ENCODE measurements around the gene ALKBH5.

Gene ALKBH5

DNA sequence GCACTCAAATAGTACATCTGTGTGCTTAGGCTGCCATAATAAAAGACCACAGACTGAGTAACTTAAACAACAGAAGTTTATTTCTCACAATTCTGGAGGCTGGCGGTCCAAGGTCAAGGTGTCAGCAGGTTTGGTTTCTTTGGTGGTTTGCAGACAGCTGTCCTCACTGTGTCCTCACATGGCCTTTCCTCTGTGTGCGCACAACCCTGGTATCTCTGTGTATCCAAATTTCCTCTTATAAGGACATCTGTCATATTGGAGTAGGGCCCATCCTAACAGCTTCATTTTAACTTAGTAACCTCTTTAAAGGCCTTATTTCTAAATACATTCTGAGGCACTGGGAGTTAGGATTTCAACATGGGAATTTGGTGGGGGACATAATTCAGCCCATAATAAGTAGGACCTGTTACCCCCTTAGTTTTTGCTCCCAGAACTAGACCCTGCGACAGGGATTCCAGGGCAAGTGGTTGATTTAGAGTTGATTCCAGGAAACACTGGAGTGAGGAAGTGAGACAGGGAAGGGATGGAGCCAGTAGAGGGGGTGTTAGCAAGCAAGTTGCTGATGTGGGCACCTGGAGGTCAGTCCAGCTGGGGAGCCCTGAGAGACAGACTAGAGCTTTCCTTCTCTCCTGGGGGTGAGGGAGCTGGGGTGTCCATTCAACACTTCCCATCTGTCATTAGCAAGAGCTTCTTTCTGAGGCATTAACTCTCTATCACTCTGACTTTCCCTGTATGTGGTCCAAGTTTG lies 10.9 kb upstream of the ALKBH5 start:
- no peak overlapping the region for H3K4me3 ChIP-seq (ENCODE audit: low read length in 2 of 2)
- no peak overlapping the region for H3K27ac ChIP-seq (ENCODE audit: low read depth in 2 of 2, low read length in 2 of 2)
- H3K4me1 ChIP-seq (ENCODE audit: control insufficient read depth in 2 of 2, insufficient read depth in 2 of 2, low read length in 2 of 2): no peaks in the 10 kb centered on the region
- no peaks in the 10 kb centered on the region for H3K27me3 ChIP-seq (ENCODE audit: control insufficient read depth in 2 of 2, insufficient read depth in 2 of 2, low read length in 2 of 2)
- H3K9ac ChIP-seq (ENCODE audit: low read depth in 1 of 2, low read length in 2 of 2): no peak overlapping the region
- no peaks in the 10 kb centered on the region for H3K36me3 ChIP-seq (ENCODE audit: control insufficient read depth in 2 of 2, insufficient read depth in 2 of 2, low read length in 2 of 2)
- no peaks in the 10 kb centered on the region for H3K9me3 ChIP-seq (ENCODE audit: control insufficient read depth in 2 of 2, low read length in 2 of 2)

- Histone ChIP-seq H3K27ac (ENCODE audit: low read depth in 2 of 2, low read length in 2 of 2) (no peak overlapping the region), H3K27me3 (ENCODE audit: control insufficient read depth in 2 of 2, insufficient read depth in 2 of 2, low read length in 2 of 2) (no peaks in the 10 kb centered on the region), H3K9ac (ENCODE audit: low read depth in 1 of 2, low read length in 2 of 2) (no peak overlapping the region), H3K4me3 (ENCODE audit: low read length in 2 of 2) (no peak overlapping the region), H3K9me3 (ENCODE audit: control insufficient read depth in 2 of 2, low read length in 2 of 2) (no peaks in the 10 kb centered on the region), H3K4me1 (ENCODE audit: control insufficient read depth in 2 of 2, insufficient read depth in 2 of 2, low read length in 2 of 2) (no peaks in the 10 kb centered on the region), H3K36me3 (ENCODE audit: control insufficient read depth in 2 of 2, insufficient read depth in 2 of 2, low read length in 2 of 2) (no peaks in the 10 kb centered on the region)
Measured at GRCh38 chr17:18173740-18174139, 9.9 kb upstream of the ALKBH5 start.

DNA sequence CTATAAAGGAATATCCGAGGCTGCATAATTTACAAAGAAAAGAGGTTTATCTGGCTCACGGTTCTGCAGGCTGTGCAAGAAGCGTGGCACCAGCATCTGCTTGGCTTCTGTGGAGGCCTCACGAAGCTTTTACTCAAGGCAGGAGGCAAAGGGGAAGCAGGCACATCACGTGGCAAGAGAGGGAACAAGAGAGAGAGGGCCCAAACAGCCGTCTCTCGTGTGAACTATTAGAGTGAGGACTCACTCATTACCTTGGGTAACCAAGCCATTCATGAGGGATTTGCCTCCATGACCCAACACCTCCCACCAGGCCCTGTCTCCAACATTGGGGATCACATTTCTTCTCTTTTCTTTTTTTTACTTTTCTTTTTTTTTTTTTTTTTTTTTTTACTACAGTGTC lies 7.5 kb upstream of the ALKBH5 start:
- Histone ChIP-seq H3K36me3 (ENCODE audit: control insufficient read depth in 2 of 2, insufficient read depth in 2 of 2, low read length in 2 of 2) (no peaks in the 10 kb centered on the region), H3K27ac (ENCODE audit: low read depth in 2 of 2, low read length in 2 of 2) (no peak overlapping the region)

DNA sequence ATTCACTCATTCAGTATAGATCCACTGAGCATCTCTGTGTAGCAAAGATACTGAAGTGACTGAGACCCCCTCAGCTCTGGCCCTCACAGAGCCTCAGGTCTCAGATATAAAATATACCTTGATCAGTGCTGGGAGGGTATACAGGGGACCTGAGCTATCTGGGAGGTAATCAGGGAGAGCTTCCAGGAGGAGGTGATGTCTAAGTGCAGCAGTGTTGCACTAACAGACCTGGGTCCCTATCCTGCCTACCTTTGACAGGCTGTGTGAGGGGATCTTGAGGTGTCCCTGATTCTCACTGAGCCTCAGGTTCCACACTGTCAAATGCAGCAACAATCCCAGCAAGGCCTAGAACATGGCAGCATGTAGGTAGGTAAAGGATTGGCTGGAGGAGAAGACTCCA lies 6.5 kb upstream of the ALKBH5 start:
- Histone ChIP-seq H3K4me1 (ENCODE audit: control insufficient read depth in 2 of 2, insufficient read depth in 2 of 2, low read length in 2 of 2) (peaks cover 9 to 13% of the 10 kb centered on the region in 2 donors), H3K9ac (ENCODE audit: low read depth in 1 of 2, low read length in 2 of 2) (no peak overlapping the region), H3K9me3 (ENCODE audit: control insufficient read depth in 2 of 2, low read length in 2 of 2) (no peaks in the 10 kb centered on the region), H3K36me3 (ENCODE audit: control insufficient read depth in 2 of 2, insufficient read depth in 2 of 2, low read length in 2 of 2) (no peaks in the 10 kb centered on the region), H3K27ac (ENCODE audit: low read depth in 2 of 2, low read length in 2 of 2) (no peak overlapping the region), H3K4me3 (ENCODE audit: low read length in 2 of 2) (no peak overlapping the region), H3K27me3 (ENCODE audit: control insufficient read depth in 2 of 2, insufficient read depth in 2 of 2, low read length in 2 of 2) (no peaks in the 10 kb centered on the region)

More for the DNA sequence above, 7.5 kb upstream of the ALKBH5 start:
- Histone ChIP-seq H3K4me3 (ENCODE audit: low read length in 2 of 2) (no peak overlapping the region), H3K9me3 (ENCODE audit: control insufficient read depth in 2 of 2, low read length in 2 of 2) (no peaks in the 10 kb centered on the region), H3K9ac (ENCODE audit: low read depth in 1 of 2, low read length in 2 of 2) (no peak overlapping the region), H3K27me3 (ENCODE audit: control insufficient read depth in 2 of 2, insufficient read depth in 2 of 2, low read length in 2 of 2) (no peaks in the 10 kb centered on the region), H3K4me1 (ENCODE audit: control insufficient read depth in 2 of 2, insufficient read depth in 2 of 2, low read length in 2 of 2) (peaks cover 1 to 4% of the 10 kb centered on the region in 2 donors)

- Histone ChIP-seq H3K4me1 (ENCODE audit: control insufficient read depth in 2 of 2, insufficient read depth in 2 of 2, low read length in 2 of 2) (peaks cover 12 to 17% of the 10 kb centered on the region in 2 donors), H3K27me3 (ENCODE audit: control insufficient read depth in 2 of 2, insufficient read depth in 2 of 2, low read length in 2 of 2) (no peaks in the 10 kb centered on the region), H3K9ac (ENCODE audit: low read depth in 1 of 2, low read length in 2 of 2) (no peak overlapping the region), H3K27ac (ENCODE audit: low read depth in 2 of 2, low read length in 2 of 2) (no peak overlapping the region), H3K9me3 (ENCODE audit: control insufficient read depth in 2 of 2, low read length in 2 of 2) (no peaks in the 10 kb centered on the region), H3K4me3 (ENCODE audit: low read length in 2 of 2) (no peak overlapping the region), H3K36me3 (ENCODE audit: control insufficient read depth in 2 of 2, insufficient read depth in 2 of 2, low read length in 2 of 2) (no peaks in the 10 kb centered on the region)
Measured at GRCh38 chr17:18177722-18178121, 5.9 kb upstream of the ALKBH5 start.

DNA sequence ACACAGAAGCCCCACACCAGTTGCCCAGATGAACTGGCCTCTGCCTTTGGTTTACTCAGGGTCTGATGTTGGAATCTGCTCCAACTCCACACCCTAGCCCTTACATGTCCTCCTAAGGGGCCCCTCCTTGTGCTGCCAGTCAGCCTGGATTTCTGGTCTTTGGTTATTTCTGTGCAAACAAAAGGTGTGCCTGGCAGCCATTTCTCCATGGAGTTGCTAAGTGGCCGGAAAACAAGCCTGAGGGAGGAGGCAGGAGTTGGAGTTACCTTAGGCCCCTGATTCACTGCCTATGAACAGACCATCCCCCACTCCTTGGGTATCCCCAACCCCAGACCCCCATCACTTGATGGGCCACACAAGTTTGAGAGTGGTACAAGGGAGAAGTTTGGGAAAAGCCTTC lies 4.4 kb upstream of the ALKBH5 start:
- Histone ChIP-seq H3K9me3 (ENCODE audit: control insufficient read depth in 2 of 2, low read length in 2 of 2) (no peaks in the 10 kb centered on the region), H3K27me3 (ENCODE audit: control insufficient read depth in 2 of 2, insufficient read depth in 2 of 2, low read length in 2 of 2) (no peaks in the 10 kb centered on the region), H3K4me3 (ENCODE audit: low read length in 2 of 2) (no peak overlapping the region), H3K27ac (ENCODE audit: low read depth in 2 of 2, low read length in 2 of 2) (no peak overlapping the region), H3K36me3 (ENCODE audit: control insufficient read depth in 2 of 2, insufficient read depth in 2 of 2, low read length in 2 of 2) (no peaks in the 10 kb centered on the region), H3K4me1 (ENCODE audit: control insufficient read depth in 2 of 2, insufficient read depth in 2 of 2, low read length in 2 of 2) (peaks cover 12 to 17% of the 10 kb centered on the region in 2 donors), H3K9ac (ENCODE audit: low read depth in 1 of 2, low read length in 2 of 2) (no peak overlapping the region)

- Histone ChIP-seq H3K4me1 (ENCODE audit: control insufficient read depth in 2 of 2, insufficient read depth in 2 of 2, low read length in 2 of 2) (peaks cover 12 to 21% of the 10 kb centered on the region in 2 donors), H3K36me3 (ENCODE audit: control insufficient read depth in 2 of 2, insufficient read depth in 2 of 2, low read length in 2 of 2) (no peaks in the 10 kb centered on the region), H3K27me3 (ENCODE audit: control insufficient read depth in 2 of 2, insufficient read depth in 2 of 2, low read length in 2 of 2) (no peaks in the 10 kb centered on the region), H3K4me3 (ENCODE audit: low read length in 2 of 2) (no peak overlapping the region), H3K27ac (ENCODE audit: low read depth in 2 of 2, low read length in 2 of 2) (no peak overlapping the region), H3K9me3 (ENCODE audit: control insufficient read depth in 2 of 2, low read length in 2 of 2) (no peaks in the 10 kb centered on the region), H3K9ac (ENCODE audit: low read depth in 1 of 2, low read length in 2 of 2) (no peak overlapping the region)
Measured at GRCh38 chr17:18179804-18180203, 3.8 kb upstream of the ALKBH5 start.

- H3K9ac ChIP-seq (ENCODE audit: low read depth in 1 of 2, low read length in 2 of 2): no peak overlapping the region
- H3K36me3 ChIP-seq (ENCODE audit: control insufficient read depth in 2 of 2, insufficient read depth in 2 of 2, low read length in 2 of 2): peaks cover 0 to 2% of the 10 kb centered on the region in 2 donors
- H3K4me3 ChIP-seq (ENCODE audit: low read length in 2 of 2): no peak overlapping the region
- no peaks in the 10 kb centered on the region for H3K9me3 ChIP-seq (ENCODE audit: control insufficient read depth in 2 of 2, low read length in 2 of 2)
- no peaks in the 10 kb centered on the region for H3K27me3 ChIP-seq (ENCODE audit: control insufficient read depth in 2 of 2, insufficient read depth in 2 of 2, low read length in 2 of 2)
- H3K4me1 ChIP-seq (ENCODE audit: control insufficient read depth in 2 of 2, insufficient read depth in 2 of 2, low read length in 2 of 2): peaks cover 26 to 33% of the 10 kb centered on the region in 2 donors
- peak overlapping the region in 1 of 2 donors; percentile 98 for H3K27ac ChIP-seq (ENCODE audit: low read depth in 2 of 2, low read length in 2 of 2)
Measured at GRCh38 chr17:18181358-18181757, 2.3 kb upstream of the ALKBH5 start.

DNA sequence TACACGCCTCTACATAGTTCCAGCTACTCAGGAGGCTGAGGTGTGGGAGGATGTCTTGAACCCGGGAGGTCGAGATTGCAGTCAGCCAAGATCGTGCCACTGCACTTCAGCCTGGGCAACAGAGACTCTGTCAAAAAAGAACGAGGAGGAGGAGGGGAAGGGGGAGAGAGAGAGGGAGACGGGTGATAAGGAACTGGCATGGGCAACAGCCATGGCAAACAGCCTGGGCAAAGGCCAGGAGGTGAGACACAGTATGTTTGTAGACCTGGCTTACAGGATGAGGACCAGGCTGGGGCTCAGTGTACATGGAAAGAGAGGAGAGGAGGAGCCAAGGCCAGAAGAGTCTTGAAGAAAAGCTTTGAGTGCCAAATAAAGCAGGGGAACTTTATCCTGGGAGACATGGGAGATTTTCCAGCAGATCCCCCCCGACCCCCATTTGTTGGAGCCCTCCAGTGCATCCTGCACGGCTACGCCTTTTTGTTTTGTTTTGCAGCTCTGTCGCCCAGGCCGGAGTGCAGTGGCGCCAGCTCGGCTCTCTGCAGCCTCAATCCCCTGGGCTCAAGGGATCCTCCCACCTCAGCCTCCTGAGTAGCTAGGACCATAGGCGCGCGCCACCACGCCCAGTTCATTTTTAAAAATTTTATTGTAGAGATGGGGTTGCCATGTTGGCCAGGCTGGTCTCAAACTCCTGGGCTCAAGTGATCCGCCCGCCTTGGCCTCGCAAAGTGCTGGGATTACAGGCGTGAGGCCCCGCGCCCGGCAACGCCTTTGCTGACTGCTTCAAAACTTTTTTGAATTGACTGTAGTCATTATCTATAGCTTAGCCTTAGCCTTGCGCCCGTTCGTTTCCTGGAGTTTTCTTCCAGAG lies 1.3 kb upstream of the ALKBH5 start:
- H3K36me3 ChIP-seq (ENCODE audit: control insufficient read depth in 2 of 2, insufficient read depth in 2 of 2, low read length in 2 of 2): peaks cover 4 to 5% of the 10 kb centered on the region in 2 donors
- peaks cover 36 to 43% of the 10 kb centered on the region in 2 donors for H3K4me1 ChIP-seq (ENCODE audit: control insufficient read depth in 2 of 2, insufficient read depth in 2 of 2, low read length in 2 of 2)
- peak overlapping the region; percentile 89 to 93 for H3K9ac ChIP-seq (ENCODE audit: low read depth in 1 of 2, low read length in 2 of 2)
- peak overlapping the region; percentile 89 for H3K4me3 ChIP-seq (ENCODE audit: low read length in 2 of 2)
- peak overlapping the region; percentile 98 for H3K27ac ChIP-seq (ENCODE audit: low read depth in 2 of 2, low read length in 2 of 2)
- no peaks in the 10 kb centered on the region for H3K9me3 ChIP-seq (ENCODE audit: control insufficient read depth in 2 of 2, low read length in 2 of 2)
- H3K27me3 ChIP-seq (ENCODE audit: control insufficient read depth in 2 of 2, insufficient read depth in 2 of 2, low read length in 2 of 2): no peaks in the 10 kb centered on the region

GRCh38 chr17:18182978-18183333 lies 672 bp upstream of the ALKBH5 start:
- Histone ChIP-seq H3K27me3 (ENCODE audit: control insufficient read depth in 2 of 2, insufficient read depth in 2 of 2, low read length in 2 of 2) (no peaks in the 10 kb centered on the region), H3K9me3 (ENCODE audit: control insufficient read depth in 2 of 2, low read length in 2 of 2) (no peaks in the 10 kb centered on the region), H3K36me3 (ENCODE audit: control insufficient read depth in 2 of 2, insufficient read depth in 2 of 2, low read length in 2 of 2) (peaks cover 5 to 7% of the 10 kb centered on the region in 2 donors), H3K4me3 (ENCODE audit: low read length in 2 of 2) (peak overlapping the region; percentile 89), H3K4me1 (ENCODE audit: control insufficient read depth in 2 of 2, insufficient read depth in 2 of 2, low read length in 2 of 2) (peaks cover 41 to 49% of the 10 kb centered on the region in 2 donors), H3K9ac (ENCODE audit: low read depth in 1 of 2, low read length in 2 of 2) (peak overlapping the region; percentile 89 to 93), H3K27ac (ENCODE audit: low read depth in 2 of 2, low read length in 2 of 2) (peak overlapping the region; percentile 98)

Measured in mucosa of rectum (tissue), 2 donors.